SU-DHL-6 (cell line): ENCODE measurements around the gene RLF.

Experiments used
- H2AFZ ChIP-seq: fragments of 200-600 bp; sonication (generic); 2 replicates; pipeline ENCODE4 v1.6.1; 2014; ENCODE audit warnings: low read depth, mild to moderate bottlenecking, moderate library complexity, mixed read lengths, antibody characterized with exemption, low read length; ENCODE audit not compliant: severe bottlenecking
- H3F3A ChIP-seq: fragments of 200-600 bp; shearing (Covaris generic); 2 replicates; pipeline ENCODE4 v1.6.0; 2016; ENCODE audit warnings: antibody characterized with exemption, mild to moderate bottlenecking; ENCODE audit not compliant: insufficient read depth
- H3K27ac ChIP-seq: fragments of 200-600 bp; sonication (generic); 2 replicates; pipeline ENCODE4 v1.5.1; 2016; ENCODE audit warnings: low read depth, mild to moderate bottlenecking, low read length, moderate library complexity, mixed read lengths
- H3K27me3 ChIP-seq: fragments of 200-600 bp; sonication (generic), shearing (Covaris generic); 2 replicates; pipeline ENCODE4 v1.6.0; 2014; ENCODE audit warnings: mild to moderate bottlenecking, low read length
- H3K36me3 ChIP-seq: fragments of 200-600 bp; sonication (generic); 2 replicates; pipeline ENCODE4 v1.6.1; 2014; ENCODE audit warnings: mild to moderate bottlenecking, low read length, mixed read lengths
- H3K4me2 ChIP-seq: fragments of 300-600, 200-600 bp; shearing (Covaris generic), sonication (generic); 2 replicates; pipeline ENCODE4 v1.6.0; 2014; ENCODE audit warnings: low read length, low read depth, mild to moderate bottlenecking; ENCODE audit not compliant: poor library complexity, severe bottlenecking
- H3K4me3 ChIP-seq: fragments of 200-600 bp; sonication (generic); 2 replicates; pipeline ENCODE4 v1.5.1; 2014; ENCODE audit warnings: antibody characterized with exemption, low read length, mild to moderate bottlenecking, mixed read lengths; ENCODE audit not compliant: insufficient read depth, poor library complexity, severe bottlenecking
- H3K79me2 ChIP-seq: fragments of 200-600 bp; sonication (generic); 2 replicates; pipeline ENCODE4 v1.6.1; 2014; ENCODE audit warnings: mild to moderate bottlenecking, low read length, moderate library complexity; ENCODE audit not compliant: insufficient read depth
- H3K9ac ChIP-seq: fragments of 200-600 bp; sonication (generic); 2 replicates; pipeline ENCODE4 v1.7.0; 2014; ENCODE audit warnings: mild to moderate bottlenecking, low read length
- H3K9me2 ChIP-seq: fragments of 200-600 bp; sonication (generic); replicated peaks from 2 replicates; pipeline ENCODE4 v1.6.1; 2014; ENCODE audit warnings: low read length; ENCODE audit not compliant: insufficient read depth
- H3K9me3 ChIP-seq: fragments of 200-600 bp; sonication (generic); 2 replicates; pipeline ENCODE4 v1.6.1; 2014; ENCODE audit warnings: low read length, mixed read lengths; ENCODE audit not compliant: insufficient read depth
- H4K20me1 ChIP-seq: fragments of 200-600 bp; sonication (generic); 2 replicates; pipeline ENCODE4 v1.6.1; 2014; ENCODE audit warnings: low read depth, mild to moderate bottlenecking, antibody characterized with exemption, low read length, moderate library complexity, mixed read lengths
- EZH2phosphoT487 ChIP-seq: fragments of 200-600 bp; sonication (generic), shearing (Covaris generic); conservative IDR thresholded peaks from 2 replicates; pipeline ENCODE4 v1.6.1; 2018; ENCODE audit warnings: mild to moderate bottlenecking, antibody characterized with exemption, low read length, moderate library complexity, mixed read lengths
- TF ChIP-seq, protein P1 (sequence below): fragments of 200-600 bp; sonication (generic); IDR thresholded peaks from one replicate; pipeline ENCODE4 v1.5.1; 2017; ENCODE audit warnings: antibody characterized with exemption, mild to moderate bottlenecking, low read length, moderate library complexity; ENCODE audit not compliant: insufficient read depth, poor library complexity, severe bottlenecking

RLF gene

DNA sequence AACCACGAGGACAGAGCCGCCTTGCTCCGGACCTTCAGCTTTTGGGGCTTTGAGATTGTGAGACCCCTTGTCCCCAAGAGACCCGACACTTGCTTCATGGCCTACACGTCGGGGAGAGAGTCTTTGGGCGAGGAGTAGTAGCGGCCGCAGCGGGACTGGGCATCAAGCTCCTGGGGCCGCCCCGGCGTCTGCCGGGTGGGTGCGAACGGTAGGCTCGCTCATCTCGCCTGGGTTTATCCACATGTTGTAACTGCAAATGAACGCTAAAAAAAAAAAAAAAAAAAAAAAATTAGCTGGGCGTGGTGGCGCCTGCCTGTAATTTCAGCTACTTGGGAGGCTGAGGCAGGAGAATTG lies 27.9 kb upstream of the RLF start:
- Histone ChIP-seq H3K4me2 (no peak overlapping the region), H3K4me3 (no peak overlapping the region), H3K9me2 (no peaks in the 10 kb centered on the region), H3K27ac (no peak overlapping the region), H3K27me3 (no peaks in the 10 kb centered on the region), H3F3A (no peaks in the 10 kb centered on the region), H2AFZ (no peak overlapping the region), H3K9ac (no peak overlapping the region), H3K79me2 (no peaks in the 10 kb centered on the region), H3K9me3 (no peaks in the 10 kb centered on the region), H4K20me1 (no peaks in the 10 kb centered on the region), H3K36me3 (no peaks in the 10 kb centered on the region)
- TF ChIP-seq, protein P1, sequence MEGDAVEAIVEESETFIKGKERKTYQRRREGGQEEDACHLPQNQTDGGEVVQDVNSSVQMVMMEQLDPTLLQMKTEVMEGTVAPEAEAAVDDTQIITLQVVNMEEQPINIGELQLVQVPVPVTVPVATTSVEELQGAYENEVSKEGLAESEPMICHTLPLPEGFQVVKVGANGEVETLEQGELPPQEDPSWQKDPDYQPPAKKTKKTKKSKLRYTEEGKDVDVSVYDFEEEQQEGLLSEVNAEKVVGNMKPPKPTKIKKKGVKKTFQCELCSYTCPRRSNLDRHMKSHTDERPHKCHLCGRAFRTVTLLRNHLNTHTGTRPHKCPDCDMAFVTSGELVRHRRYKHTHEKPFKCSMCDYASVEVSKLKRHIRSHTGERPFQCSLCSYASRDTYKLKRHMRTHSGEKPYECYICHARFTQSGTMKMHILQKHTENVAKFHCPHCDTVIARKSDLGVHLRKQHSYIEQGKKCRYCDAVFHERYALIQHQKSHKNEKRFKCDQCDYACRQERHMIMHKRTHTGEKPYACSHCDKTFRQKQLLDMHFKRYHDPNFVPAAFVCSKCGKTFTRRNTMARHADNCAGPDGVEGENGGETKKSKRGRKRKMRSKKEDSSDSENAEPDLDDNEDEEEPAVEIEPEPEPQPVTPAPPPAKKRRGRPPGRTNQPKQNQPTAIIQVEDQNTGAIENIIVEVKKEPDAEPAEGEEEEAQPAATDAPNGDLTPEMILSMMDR, result no peak
- no peak for TF ChIP-seq EZH2phosphoT487

DNA sequence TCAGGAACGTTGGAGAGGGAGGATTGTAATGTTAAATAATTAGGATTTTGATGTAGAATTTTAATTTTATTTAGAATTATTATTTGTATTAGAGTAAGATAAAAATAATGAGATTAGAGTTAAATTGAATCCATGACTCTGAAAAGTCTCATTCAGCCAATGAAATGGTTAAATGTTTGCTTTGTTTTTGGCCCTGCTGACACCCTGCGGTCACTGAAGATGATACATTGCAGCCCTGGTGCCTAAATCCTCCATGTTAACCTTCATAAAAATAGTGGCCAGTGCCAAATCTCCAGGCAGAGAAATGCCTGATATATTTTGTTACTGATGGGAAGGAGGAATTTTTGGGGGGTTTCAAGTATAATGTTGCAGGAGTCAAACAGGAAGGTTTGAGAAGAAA lies 27.3 kb upstream of the RLF start:
- no peak overlapping the region for H3K4me3 ChIP-seq
- no peaks in the 10 kb centered on the region for H4K20me1 ChIP-seq
- H3F3A ChIP-seq, result no peaks in the 10 kb centered on the region
- H3K27me3 ChIP-seq, result no peaks in the 10 kb centered on the region
- H3K9me3 ChIP-seq, result no peaks in the 10 kb centered on the region
- TF ChIP-seq, protein P1, result no peak
- no peak for TF ChIP-seq EZH2phosphoT487
- H3K9ac ChIP-seq, result no peak overlapping the region
- H3K36me3 ChIP-seq, result no peaks in the 10 kb centered on the region
- no peak overlapping the region for H3K4me2 ChIP-seq
- no peak overlapping the region for H3K27ac ChIP-seq
- H2AFZ ChIP-seq, result no peak overlapping the region
- no peaks in the 10 kb centered on the region for H3K9me2 ChIP-seq
- no peaks in the 10 kb centered on the region for H3K79me2 ChIP-seq

DNA sequence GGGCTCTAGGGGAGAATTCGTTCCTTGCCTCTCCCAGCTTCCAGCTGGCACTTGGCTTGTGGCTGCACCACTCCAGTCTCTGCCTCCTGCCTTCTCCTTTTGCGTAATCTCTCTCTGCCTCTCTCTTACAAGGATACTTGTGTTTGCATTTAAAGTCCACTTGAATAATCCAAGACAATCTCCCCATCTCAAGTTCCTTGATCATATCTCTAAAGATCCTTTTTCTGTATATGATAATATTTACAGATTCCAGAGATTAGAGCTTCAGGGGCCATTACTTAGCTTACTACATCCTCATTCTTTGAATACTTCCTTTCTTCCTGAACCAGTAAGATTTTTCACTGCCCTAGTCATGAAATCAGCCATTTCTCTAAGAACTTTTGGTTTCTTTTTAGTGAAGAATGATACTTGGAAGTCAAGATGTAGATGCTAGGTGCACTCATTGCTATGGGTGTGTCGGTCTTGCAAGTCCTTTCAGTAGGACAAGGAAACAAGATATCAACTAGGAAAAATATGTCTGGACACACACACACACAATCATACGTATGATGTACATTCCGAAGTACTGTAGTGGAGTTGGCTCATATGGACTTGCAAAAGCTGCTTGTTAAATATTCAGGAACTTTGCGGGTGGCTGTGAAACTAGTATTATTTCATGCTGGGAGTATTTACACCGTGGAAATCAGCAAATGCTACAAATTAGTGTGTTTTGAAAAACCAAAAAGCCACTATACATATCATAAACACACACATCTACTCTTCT lies 20.8 kb upstream of the RLF start:
- no peak overlapping the region for H3K9ac ChIP-seq
- no peaks in the 10 kb centered on the region for H4K20me1 ChIP-seq
- no peak overlapping the region for H3K4me3 ChIP-seq
- H2AFZ ChIP-seq, result no peak overlapping the region
- no peak overlapping the region for H3K4me2 ChIP-seq
- H3K9me3 ChIP-seq, result no peaks in the 10 kb centered on the region
- no peak overlapping the region for H3K27ac ChIP-seq
- no peaks in the 10 kb centered on the region for H3F3A ChIP-seq
- H3K79me2 ChIP-seq, result no peaks in the 10 kb centered on the region
- no peaks in the 10 kb centered on the region for H3K9me2 ChIP-seq
- no peaks in the 10 kb centered on the region for H3K27me3 ChIP-seq
- TF ChIP-seq, protein P1, result no peak
- no peak for TF ChIP-seq EZH2phosphoT487
- H3K36me3 ChIP-seq, result no peaks in the 10 kb centered on the region
